ENCODE results near the gene DDIT3.
"Not testable (repeated sequence)": the region's sequence is repeated elsewhere in the genome, so short reads cannot be mapped to it uniquely, and the experiment has no call there.

DNA sequence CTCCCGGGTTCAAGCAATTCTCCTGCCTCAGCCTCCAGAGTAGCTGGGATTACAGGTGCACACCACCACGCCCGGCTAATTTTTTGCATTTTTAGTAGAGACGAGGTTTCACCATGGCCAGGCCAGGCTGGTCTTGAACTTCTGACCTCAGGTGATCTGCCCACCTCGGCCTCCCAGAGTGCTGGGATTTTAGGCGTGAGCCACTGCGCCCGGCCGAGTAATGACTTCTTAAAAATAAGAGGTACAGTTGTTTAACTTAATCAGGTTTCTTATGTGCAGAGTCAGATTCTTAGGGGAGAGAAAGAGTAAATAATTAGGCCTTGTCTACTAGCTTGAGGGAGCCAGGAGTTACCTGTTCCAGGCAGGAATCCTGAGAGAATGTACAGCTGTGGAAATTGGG is 6.1 kb downstream of the DDIT3 start:
- TF ChIP-seq, protein P1, sequence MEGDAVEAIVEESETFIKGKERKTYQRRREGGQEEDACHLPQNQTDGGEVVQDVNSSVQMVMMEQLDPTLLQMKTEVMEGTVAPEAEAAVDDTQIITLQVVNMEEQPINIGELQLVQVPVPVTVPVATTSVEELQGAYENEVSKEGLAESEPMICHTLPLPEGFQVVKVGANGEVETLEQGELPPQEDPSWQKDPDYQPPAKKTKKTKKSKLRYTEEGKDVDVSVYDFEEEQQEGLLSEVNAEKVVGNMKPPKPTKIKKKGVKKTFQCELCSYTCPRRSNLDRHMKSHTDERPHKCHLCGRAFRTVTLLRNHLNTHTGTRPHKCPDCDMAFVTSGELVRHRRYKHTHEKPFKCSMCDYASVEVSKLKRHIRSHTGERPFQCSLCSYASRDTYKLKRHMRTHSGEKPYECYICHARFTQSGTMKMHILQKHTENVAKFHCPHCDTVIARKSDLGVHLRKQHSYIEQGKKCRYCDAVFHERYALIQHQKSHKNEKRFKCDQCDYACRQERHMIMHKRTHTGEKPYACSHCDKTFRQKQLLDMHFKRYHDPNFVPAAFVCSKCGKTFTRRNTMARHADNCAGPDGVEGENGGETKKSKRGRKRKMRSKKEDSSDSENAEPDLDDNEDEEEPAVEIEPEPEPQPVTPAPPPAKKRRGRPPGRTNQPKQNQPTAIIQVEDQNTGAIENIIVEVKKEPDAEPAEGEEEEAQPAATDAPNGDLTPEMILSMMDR (conservative IDR thresholded peaks at IDR 0.05; ENCODE audit: low read depth, low read length), result not testable (repeated sequence)
- not testable (repeated sequence) for TF ChIP-seq RAD21 (IDR thresholded peaks at IDR 0.05; ENCODE audit: low read length); CHD1 (IDR thresholded peaks at IDR 0.05; ENCODE audit: low read depth, low read length); CEBPB (IDR thresholded peaks at IDR 0.05; ENCODE audit: low read depth, low read length)

Data from IMR-90 (cell line).